Endothelial cell of umbilical vein (primary cell): ENCODE measurements around the gene DDX10. TPM values are rescaled to one million over a fixed set of nuclear protein-coding genes. Genes with fewer than 3 reads are reported as not detected.

ENCODE experiments used
- BruUV-seq: library from RNA; stranded (reverse); fragments of 400-500 nt; replicated peaks from 2 replicates; lab custom pipeline; 2021; lab: Mats Ljungman, UMichigan
- CTCF ChIA-PET: fragments of 300-600, 350-600 bp; sonication (Branson Sonifier 250); formaldehyde crosslinking; loops from one replicate; lab custom pipeline; 2021; ENCODE audit warnings: antibody characterized with exemption, inconsistent platforms; lab: Charles Lee
- POLR2A ChIA-PET: fragments of 300-600, 350-600 bp; sonication (Branson Sonifier 250); formaldehyde crosslinking; loops from one replicate; lab custom pipeline; 2021; ENCODE audit warnings: antibody characterized with exemption, inconsistent platforms; lab: Charles Lee
- DNase-seq: peaks from one replicate; pipeline ENCODE4 v3.0.0-alpha.2; 2011; ENCODE audit warnings: low read depth, low spot score
- FAIRE-seq: peaks from 2 replicates; lab custom pipeline; 2011; peaks lifted over from hg19 to GRCh38; lab: Jason Lieb, UNC
- H2AFZ ChIP-seq: 2 replicates; pipeline ENCODE4 v1.6.0; 2012; ENCODE audit warnings: low read depth, low read length, control low read depth, inconsistent platforms
- H3K27ac ChIP-seq: 2 replicates; pipeline ENCODE4 v1.5.1; 2011; ENCODE audit warnings: low read depth, mild to moderate bottlenecking, control low read depth, low read length, moderate library complexity; ENCODE audit not compliant: insufficient read depth
- H3K27me3 ChIP-seq, 2 experiments: 2 replicates each; pipeline versions ENCODE4 v1.6.0 to v1.6.1; 2011; ENCODE audit warnings: low read length in 2 of 2, mixed read lengths in 1 of 2; ENCODE audit not compliant: control insufficient read depth in 2 of 2, insufficient read depth in 2 of 2
- H3K36me3 ChIP-seq, 2 experiments: 2 replicates in 1 of 2; 3 replicates in 1 of 2; pipeline ENCODE4 v1.5.1; 2011; ENCODE audit warnings: low read length in 2 of 2, mild to moderate bottlenecking in 1 of 2, moderate library complexity in 1 of 2; ENCODE audit not compliant: control insufficient read depth in 2 of 2, insufficient read depth in 2 of 2; ENCODE audit errors: extremely low read depth in 1 of 2
- H3K4me1 ChIP-seq: 3 replicates; pipeline ENCODE4 v1.5.1; 2011; ENCODE audit warnings: mild to moderate bottlenecking, low read length; ENCODE audit not compliant: control insufficient read depth, insufficient read depth; ENCODE audit errors: extremely low read depth
- H3K4me2 ChIP-seq: 2 replicates; pipeline ENCODE4 v1.6.1; 2011; ENCODE audit warnings: low read length, control low read depth, mixed read lengths; ENCODE audit not compliant: insufficient read depth
- H3K4me3 ChIP-seq, 3 experiments: fragments of 200-600 bp in 1 of 3; sonication (generic), shearing (Covaris generic) in 1 of 3; replicated peaks in 1 of 3; 2 replicates each; pipeline ENCODE4 v1.5.1; 2011 to 2016; ENCODE audit warnings: control low read depth in 3 of 3, low read length in 3 of 3, mild to moderate bottlenecking in 2 of 3, inconsistent platforms in 1 of 3, low read depth in 1 of 3, moderate library complexity in 1 of 3; ENCODE audit not compliant: insufficient read depth in 1 of 3
- H3K79me2 ChIP-seq: 2 replicates; pipeline ENCODE4 v1.6.0; 2012; ENCODE audit warnings: low read length, inconsistent platforms; ENCODE audit not compliant: control insufficient read depth, insufficient read depth
- H3K9ac ChIP-seq: replicated peaks from 2 replicates; pipeline ENCODE3; 2011; ENCODE audit warnings: low read length, control low read depth; ENCODE audit not compliant: insufficient read depth; ENCODE audit errors: extremely low read depth
- H3K9me1 ChIP-seq: replicated peaks from 3 replicates; pipeline ENCODE4 v1.6.0; 2011; ENCODE audit warnings: mild to moderate bottlenecking, low read length; ENCODE audit not compliant: control insufficient read depth, insufficient read depth; ENCODE audit errors: extremely low read depth
- H3K9me3 ChIP-seq: replicated peaks from 2 replicates; pipeline ENCODE4 v1.5.1; 2012; ENCODE audit warnings: low read length, inconsistent platforms; ENCODE audit not compliant: control insufficient read depth, insufficient read depth
- H4K20me1 ChIP-seq: replicated peaks from 2 replicates; pipeline ENCODE3; 2011; ENCODE audit warnings: mild to moderate bottlenecking, low read length; ENCODE audit not compliant: control insufficient read depth, insufficient read depth; ENCODE audit errors: extremely low read depth
- FOS ChIP-seq: IDR thresholded peaks from 2 replicates; pipeline ENCODE4 v1.6.1; 2011; ENCODE audit warnings: mild to moderate bottlenecking, low read length, moderate library complexity, borderline replicate concordance; ENCODE audit not compliant: insufficient read depth
- JUN ChIP-seq: IDR thresholded peaks from 2 replicates; pipeline ENCODE4 v1.6.1; 2011; ENCODE audit warnings: borderline replicate concordance, low read depth; ENCODE audit not compliant: insufficient read length, insufficient read depth
- MAX ChIP-seq: IDR thresholded peaks from 2 replicates; pipeline ENCODE4 v1.6.1; 2011; ENCODE audit not compliant: insufficient read depth, insufficient read length
- POLR2A ChIP-seq: IDR thresholded peaks from 2 replicates; pipeline ENCODE4 v1.6.1; 2012; ENCODE audit warnings: low read depth, mild to moderate bottlenecking, control low read depth, low read length
- POLR2AphosphoS5 ChIP-seq: IDR thresholded peaks from 2 replicates; pipeline ENCODE4 v1.6.1; 2012; ENCODE audit warnings: low read depth, mild to moderate bottlenecking, control low read depth, low read length, moderate library complexity; ENCODE audit not compliant: insufficient read depth
- dilution Hi-C: fragments of 300-500 bp; cut with MboI; formaldehyde crosslinking; loops from one replicate; pipeline ENCODE4 v1.15.0; 2019; ENCODE audit warnings: low sequenced_read_pairs; ENCODE audit not compliant: extremely low pct_ligation_motif_present
- intact Hi-C: fragments of 100-400 bp; cut with micrococcal nuclease; formaldehyde crosslinking; loops from one replicate; pipeline ENCODE4 v1.10.0; 2022
- polyA plus RNA-seq, 4 experiments: library from polyadenylated mRNA; depleted of rRNA in 3 of 4; stranded (reverse) in 3 of 4; unstranded in 1 of 4; fragments of >200 nt; gene quantifications; 2 replicates each; pipeline versions ENCODE4 v1.2.1 to v1.2.3, GENCODE V29; 2011 to 2012; ENCODE audit warnings: missing spikeins in 1 of 4
- total RNA-seq: library from RNA; stranded (reverse); gene quantifications from 2 replicates; pipeline ENCODE4 v1.2.3, GENCODE V29; 2021

The DDX10 gene
- total and polyA plus RNA-seq, 2 donors (not counting 3 experiments of a cell fraction or from before 2014, with no cell fraction given) = 29.8 to 35.2 TPM

DNA sequence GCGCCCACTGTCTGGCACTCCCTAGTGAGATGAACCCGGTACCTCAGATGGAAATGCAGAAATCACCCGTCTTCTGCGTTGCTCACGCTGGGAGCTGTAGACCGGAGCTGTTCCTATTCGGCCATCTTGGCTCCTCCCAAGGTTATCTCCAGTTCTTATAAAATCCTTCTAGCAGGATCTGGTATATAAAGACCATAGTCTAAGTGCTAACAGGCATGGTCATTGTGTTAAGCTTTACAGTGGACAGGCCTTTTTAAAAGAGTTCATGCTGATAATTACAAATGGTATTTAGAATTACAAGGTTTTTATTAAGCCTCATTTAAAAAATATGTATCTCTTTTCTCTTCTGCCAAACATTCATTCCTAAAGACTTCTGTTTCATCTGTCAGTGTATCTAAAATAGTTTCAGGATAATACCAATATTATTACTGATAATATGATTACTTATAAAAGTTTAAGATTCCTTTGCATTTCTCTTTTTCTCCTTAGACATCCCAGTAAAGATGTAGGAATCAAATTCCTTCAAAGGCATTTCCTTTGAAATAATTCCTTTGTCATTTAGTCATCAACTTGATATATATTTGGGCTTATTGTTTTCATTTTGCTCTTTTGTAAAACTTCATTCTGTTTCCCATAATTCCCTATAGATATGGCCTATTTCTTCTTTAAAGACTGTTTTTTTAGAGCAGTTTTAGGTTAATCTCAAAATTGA lies 20.7 kb downstream of the DDX10 start:
- Histone ChIP-seq H3K4me1 (peaks cover 11% of the 10 kb centered on the region), H3K9me3 (no peaks in the 10 kb centered on the region), H3K27me3 (no peaks in the 10 kb centered on the region), H3K4me3 (no peak overlapping the region), H2AFZ (peak overlapping the region; percentile 51), H3K9ac (peak overlapping the region; percentile 61), H3K9me1 (no peaks in the 10 kb centered on the region), H4K20me1 (no peaks in the 10 kb centered on the region), H3K4me2 (peak overlapping the region; percentile 68), H3K36me3 (peaks cover 0 to under 1% of the 10 kb centered on the region in 2 experiments), H3K27ac (peak overlapping the region; percentile 75), H3K79me2 (peaks cover 15% of the 10 kb centered on the region)
- POLR2A ChIA-PET = no interaction called here
- DNase-seq (peak; percentile 27), FAIRE-seq (peak; percentile 72)
- intact Hi-C loops (no loop called here), dilution Hi-C loops (no loop called here)
- TF ChIP-seq POLR2A (no peak), JUN (peak; percentile 55)
- CTCF ChIA-PET = no interaction called here
- BruUV-seq = TSS peak; percentile 67

GRCh38 chr11:108693852-108694251 lies 29.0 kb downstream of the DDX10 start:
- no peak overlapping the region for H3K27ac ChIP-seq
- H2AFZ ChIP-seq = no peak overlapping the region
- FAIRE-seq (no peak), DNase-seq (peak; percentile 21)
- H3K27me3 ChIP-seq = no peaks in the 10 kb centered on the region
- no peaks in the 10 kb centered on the region for H3K79me2 ChIP-seq
- BruUV-seq = no TSS peak
- no peak overlapping the region for H3K4me2 ChIP-seq
- H3K4me3 ChIP-seq = no peak overlapping the region
- no peaks in the 10 kb centered on the region for H3K4me1 ChIP-seq
- H3K9me1 ChIP-seq = no peaks in the 10 kb centered on the region
- ChIA-PET POLR2A (no interaction called here), CTCF (interaction anchor here (1.4 kb wide), 1 partner anchor 1245 kb away, joined by 3 read pairs; no protein-coding TSS in a partner anchor)
- H4K20me1 ChIP-seq = no peaks in the 10 kb centered on the region
- dilution Hi-C loops = no loop called here
- peaks cover 3 to 4% of the 10 kb centered on the region in 2 experiments for H3K36me3 ChIP-seq
- TF ChIP-seq POLR2AphosphoS5 = no peak
- TF ChIP-seq FOS = peak; percentile 25
- no peak for TF ChIP-seq POLR2A
- no peak for TF ChIP-seq MAX
- no peaks in the 10 kb centered on the region for H3K9me3 ChIP-seq
- intact Hi-C loops = no loop called here
- H3K9ac ChIP-seq = no peak overlapping the region
